DMS153 (cell line): ENCODE data around the gene AGO4.
A peak's percentile ranks its signal among the peaks of the same experiment; 100 is the strongest.
"Not testable (repeated sequence)": the region's sequence is repeated elsewhere in the genome, so short reads cannot be mapped to it uniquely, and the experiment has no call there.

ENCODE experiments used
- DNase-seq: peaks from one replicate; lab custom pipeline; 2025; lab: John Stamatoyannopoulos, UW

The AGO4 gene

DNA sequence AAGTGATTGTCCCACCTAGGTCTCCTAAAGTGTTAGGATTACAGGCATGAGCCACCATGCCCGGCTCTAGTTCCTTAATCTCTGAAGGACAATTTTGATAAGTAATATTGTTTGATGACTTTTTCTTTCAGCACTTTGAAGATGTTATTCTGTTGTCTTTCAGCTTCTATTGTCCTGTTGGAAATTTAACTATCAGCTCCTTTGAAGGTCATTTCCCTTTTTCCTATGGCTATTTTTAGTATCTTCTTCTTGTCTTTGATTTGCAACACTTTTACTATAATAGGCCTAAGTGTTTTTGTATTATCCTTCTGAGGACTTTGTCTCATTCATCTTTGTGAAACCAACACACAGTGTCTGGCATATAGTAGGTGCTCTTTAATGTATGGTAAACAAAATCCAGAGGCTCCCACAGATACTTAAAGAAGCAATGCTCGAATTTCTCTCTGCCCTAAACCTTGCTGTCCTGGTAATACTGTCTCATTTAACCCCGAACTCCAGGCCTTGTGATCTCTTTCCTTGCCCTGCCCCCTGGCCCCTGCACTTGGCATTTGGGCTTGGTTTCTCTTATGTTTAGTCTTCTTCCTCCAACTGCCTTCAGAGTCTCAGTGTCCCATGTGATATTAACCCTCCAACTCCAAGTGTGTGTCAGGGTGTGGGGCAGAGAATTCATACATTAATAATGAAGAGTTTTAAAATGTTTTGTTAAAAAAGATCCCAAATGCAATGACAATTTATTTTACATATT lies 56.2 kb downstream of the AGO4 start:
- DNase-seq, result no peak

DNA sequence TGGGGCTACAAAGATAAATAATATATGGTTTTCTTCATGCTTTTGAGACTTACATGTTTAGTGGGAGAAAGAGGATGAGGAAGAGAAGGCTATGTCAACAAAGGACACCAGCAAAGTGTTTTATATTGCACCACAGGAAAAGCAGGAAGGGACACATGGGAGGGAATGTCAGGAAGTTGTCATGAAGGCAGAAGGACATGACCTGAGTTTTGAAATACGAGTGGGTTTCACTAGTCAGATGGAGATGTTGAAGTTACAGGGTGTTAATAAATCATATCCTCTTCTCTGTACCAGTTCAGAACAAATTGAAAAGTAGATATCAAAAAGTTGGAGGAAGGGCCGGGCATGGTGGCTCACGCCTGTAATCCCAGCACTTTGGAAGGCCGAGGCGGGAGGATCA lies 57.0 kb downstream of the AGO4 start:
- no peak for DNase-seq

DNA sequence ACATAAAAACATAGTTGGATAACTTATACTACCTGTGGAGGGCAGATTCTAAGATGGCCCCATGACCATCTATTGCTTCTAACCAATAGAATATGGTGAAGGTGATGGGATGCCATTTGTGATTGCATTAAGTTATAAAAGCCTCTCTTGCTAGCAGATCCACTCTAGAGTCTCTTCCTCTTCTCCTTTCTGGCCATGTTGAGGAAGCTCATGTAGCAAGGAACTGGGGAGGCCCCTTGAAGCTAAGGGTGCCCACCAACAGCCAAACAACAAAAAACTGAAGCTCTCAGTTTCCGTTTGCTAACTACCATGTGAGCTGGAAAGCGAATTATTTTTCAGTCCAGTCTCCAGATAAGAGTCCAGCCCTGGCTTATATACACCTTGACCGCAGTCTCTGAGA lies 59.2 kb downstream of the AGO4 start:
- DNase-seq, result no peak

DNA sequence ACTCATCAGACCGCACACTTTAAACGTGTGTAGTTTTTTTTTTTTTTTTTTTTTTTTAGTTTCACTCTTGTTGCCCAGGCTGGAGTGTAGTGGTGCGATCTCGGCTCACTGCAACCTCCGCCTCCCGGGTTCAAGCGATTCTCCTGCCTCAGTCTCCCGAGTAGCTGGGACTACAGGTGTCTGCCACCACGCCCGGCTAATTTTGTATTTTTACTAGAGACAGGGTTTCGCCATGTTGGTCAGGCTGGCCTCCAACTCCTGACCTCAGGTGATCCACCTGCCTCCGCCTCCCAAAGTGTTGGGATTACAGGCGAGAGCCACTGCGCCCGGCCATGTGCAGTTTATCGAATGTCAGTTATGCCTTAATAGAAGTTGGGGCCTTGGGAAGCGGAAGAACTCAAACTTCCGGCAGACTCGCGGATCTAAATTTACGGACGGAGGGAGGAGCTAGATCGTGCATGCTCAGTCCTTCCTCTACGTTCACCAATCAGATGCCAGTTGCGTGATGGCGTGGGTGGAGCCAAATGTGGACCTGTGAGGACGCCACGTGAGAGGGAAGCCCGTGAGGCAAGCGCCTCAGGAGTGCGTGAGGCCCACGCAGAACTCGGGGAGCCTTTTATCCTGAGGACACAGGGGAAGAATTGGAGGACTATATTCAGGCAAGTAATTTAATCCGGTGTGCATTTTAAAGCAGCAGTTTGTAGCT lies 61.6 kb downstream of the AGO4 start:
- DNase-seq, result not testable (repeated sequence)

DNA sequence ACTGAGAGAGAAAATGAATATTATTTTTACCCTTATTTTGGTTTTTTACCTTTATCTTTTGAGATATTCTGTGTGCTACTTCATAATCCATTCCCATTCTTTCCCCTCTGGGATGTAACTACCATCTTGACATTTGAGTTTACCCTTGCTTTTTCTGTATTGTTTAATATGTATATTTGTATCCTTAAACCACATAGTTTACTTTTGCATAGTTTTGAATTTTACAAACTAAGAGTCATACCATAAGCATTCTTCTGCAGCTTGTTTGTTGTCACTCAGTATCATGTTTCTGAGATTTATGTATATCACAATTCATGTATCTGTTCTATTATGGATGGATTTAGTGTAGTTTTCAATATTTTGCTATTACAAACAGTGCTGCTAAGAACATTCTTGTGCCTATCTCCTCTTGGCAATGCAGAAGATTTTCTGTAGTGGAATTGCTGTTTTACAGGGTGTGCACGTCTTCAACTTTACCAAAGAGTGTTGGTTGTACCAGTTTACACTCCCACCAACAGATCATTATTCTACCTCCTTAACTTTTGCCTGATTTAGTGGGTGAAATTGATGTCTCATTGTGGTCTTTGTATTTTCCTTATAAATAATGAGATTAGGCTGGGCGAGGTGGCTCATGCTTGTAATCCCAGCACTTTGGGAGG lies 63.0 kb downstream of the AGO4 start:
- no peak for DNase-seq

DNA sequence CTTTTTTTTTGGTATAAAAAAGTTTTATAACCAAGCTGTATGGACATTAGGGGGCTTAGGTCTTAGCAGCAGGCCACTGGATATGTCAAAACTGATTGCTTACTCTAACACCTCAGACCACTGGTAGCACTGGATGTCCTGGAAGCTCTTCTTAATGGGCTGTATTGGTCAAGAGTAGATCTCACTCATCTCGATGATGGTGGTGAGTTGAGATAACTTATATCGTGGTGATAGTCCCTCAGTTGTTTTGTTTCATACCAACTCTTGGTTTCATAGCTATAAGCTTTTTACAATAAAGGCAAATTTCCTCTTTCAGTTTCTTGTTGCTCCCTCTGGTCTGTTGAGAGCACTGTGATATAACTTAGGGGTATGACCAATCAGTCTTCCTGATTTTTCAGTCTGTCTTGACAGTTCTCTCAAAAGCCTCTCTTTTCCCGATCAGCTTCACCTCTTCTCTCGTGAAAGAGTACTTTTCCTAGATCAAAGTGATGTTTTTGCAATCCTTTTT lies 65.5 kb downstream of the AGO4 start:
- DNase-seq, result no peak

DNA sequence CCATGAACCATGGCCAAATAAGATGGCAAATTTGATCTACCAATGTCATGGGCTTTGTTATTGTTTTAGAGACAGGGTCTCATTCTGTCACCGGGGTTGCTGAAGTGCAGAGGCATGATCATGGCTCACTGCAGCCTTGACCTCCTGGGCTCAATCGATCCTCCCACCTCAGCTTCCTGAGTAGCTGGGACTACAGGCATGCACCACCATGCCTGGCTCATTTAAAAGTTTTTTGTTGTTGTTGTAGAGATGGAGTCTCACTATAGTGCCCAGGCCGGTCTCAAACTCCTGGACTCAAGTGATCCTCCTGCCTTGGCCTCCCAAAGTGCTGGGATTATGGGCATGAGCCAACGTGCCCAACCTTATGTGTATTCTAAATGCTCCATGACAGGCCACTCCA lies 66.3 kb downstream of the AGO4 start:
- DNase-seq, result not testable (repeated sequence)

DNA sequence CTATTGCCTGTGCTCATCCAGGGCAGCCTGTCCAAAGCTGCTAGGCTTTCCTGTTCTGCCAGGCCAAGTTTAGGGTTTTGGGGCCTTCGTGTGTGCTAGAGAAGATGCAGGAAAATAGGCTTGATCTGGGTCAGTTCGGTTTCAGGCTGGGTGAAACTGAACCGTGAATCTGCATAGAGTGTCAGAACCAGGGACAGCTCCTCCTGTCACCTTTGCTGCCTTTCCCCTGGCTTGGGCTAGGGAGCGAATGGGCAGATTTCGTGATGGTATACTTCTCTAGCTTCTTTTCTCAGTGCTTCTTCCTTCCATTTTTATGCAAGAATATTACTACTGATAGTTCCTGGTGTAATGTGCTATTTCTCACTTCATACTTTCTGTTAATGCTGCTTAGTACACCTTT lies 69.2 kb downstream of the AGO4 start:
- DNase-seq, result no peak

DNA sequence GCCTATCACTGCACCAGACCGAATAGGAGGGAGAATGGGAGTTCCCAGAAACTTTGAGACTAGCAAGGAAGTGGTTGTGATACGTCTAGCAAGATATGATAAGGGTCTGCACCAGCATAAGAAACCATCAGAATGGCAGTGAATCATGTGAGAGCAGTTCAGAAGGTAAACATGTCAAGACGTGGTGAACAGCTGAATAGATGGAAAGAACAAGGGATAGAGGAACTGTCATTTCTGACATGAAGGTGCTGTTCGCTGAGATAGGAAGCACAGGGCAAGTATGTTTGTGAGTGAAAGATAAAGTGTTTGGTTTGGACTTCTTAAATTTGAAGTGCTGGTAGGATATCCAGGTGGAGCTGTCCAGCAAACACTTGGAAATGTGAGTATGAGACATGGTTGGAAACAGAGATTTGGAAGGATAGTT lies 74.0 kb downstream of the AGO4 start:
- DNase-seq, result no peak

DNA sequence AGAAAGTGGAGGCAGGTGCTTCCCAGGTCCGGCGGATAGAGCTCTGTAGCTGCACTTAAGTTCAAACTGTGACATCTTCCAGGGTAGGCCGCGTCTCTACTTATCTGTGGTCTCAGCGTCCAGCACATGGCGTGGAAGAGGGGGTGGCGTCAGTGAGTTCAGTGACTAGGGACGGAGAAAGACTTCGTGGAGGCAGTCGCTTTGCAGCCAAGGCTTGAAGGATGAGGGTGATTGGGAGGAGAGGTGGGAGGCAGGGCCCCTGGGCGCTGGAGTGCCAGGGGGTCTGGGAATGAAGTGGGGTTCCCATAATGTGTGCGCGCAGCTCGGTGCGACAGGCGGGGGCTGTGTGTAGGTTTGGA lies 74.7 kb downstream of the AGO4 start:
- no peak for DNase-seq

DNA sequence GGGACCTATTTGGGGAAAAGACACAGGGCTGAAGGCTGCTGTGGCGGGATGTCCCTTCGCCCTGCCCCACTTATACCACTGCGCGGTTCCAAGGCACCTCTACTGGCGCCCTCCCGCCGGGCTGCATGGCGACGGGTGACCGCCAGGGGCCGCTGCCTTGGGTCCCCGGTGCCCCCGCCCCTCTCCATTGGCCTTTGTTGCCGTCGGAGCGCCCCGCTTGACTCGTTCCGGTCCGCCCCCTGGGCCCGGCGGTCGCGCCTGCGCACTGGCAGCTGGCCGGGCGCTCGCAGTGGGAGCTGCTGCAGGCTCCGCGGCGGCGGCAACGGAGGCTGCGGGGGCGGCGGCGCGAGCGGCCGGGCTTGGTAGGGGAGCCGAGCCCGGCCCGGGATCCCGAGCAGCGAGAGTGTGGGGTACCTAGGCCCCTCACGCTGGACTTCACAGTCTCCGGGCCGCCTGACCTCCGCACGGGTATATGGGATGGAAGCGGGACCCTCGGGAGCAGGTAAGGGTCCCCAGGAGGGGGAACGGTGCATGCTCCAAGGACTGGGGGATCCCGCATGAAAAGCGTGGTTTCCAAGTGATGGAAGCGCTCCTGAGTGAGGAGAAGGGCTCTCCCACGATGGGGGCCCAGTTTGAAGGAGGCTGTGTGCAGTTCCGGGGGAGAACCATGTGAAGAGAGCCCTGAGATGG lies 75.3 kb downstream of the AGO4 start, which contains the start of gene AGO1:
AGO1 (plus strand) TSS at position 265 of the 690 bp plus-strand sequence; CDS start at position 478, 213 bp downstream.
- DNase-seq, result peak; percentile 96

DNA sequence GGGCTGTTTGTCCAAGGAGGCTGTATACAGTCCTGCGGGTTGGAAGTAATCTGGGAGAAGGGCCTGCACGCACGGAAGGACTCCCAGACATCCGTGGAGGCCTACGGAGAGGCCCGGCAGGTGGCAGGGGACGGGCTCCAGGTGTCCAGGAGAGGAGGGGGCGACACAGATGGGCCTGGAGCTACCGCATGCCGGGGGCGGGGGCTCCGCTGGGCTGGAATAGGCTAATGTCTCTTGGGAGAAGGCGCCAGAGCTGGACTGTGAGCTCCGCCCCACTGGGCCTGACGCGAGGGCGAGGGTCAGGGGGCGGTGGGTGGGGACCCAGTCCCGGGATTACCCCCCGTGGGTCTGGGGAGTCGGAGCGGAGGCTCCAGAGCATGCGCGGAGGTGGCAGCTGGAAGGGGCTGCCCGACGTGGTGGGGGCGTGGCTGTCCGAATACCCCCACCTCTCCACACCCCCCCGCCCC lies 75.9 kb downstream of the AGO4 start:
- DNase-seq, result peak; percentile 39

DNA sequence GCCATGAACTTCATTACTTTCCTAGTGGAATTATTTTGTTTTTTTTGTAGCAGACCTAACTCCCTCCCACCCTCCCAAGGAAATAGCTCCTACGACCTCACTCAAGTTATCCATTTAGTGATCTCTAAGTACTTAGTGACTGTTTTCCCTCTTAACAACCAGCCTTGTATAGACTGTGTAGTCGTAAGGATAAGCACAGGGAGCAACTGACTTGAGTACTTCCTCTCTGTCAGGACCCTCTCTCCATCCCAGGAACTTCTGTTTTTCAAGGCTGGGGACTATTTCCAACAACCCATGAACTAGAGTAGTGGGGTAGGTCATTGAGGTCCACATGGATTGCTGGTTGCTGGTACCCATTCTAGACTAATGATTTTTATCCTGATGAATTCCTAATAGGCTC lies 77.1 kb downstream of the AGO4 start:
- DNase-seq, result no peak

DNA sequence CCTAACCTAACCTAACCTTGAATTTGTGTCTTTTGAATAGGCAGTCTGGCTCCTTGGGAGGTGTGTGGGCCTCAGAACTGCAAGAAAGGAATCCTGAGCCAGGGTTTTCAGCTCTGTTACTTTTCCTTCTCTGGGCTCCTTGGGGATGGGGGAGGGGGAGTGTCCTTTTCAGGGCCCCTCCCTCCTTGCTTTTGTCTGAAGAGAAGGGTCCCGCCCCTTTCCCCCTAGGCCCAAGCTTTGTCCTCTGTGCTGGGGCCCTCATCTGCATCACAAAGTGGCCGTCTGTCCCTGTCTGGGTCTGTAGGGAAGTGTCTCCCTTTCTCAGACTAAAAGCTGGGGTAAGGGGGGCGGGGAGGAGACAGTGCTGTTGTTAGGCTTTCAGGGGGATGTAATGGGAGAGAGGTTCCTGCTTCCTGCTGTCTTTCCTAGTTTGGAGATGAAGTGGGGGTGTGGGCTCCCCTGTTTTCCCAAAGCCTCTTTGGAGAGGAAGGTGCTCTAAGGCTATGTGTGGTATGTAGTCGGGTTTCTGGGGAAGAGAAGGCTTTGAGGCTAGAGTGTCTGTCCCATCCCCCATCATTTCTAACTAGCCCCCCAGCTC lies 78.2 kb downstream of the AGO4 start:
- DNase-seq, result peak; percentile 16

DNA sequence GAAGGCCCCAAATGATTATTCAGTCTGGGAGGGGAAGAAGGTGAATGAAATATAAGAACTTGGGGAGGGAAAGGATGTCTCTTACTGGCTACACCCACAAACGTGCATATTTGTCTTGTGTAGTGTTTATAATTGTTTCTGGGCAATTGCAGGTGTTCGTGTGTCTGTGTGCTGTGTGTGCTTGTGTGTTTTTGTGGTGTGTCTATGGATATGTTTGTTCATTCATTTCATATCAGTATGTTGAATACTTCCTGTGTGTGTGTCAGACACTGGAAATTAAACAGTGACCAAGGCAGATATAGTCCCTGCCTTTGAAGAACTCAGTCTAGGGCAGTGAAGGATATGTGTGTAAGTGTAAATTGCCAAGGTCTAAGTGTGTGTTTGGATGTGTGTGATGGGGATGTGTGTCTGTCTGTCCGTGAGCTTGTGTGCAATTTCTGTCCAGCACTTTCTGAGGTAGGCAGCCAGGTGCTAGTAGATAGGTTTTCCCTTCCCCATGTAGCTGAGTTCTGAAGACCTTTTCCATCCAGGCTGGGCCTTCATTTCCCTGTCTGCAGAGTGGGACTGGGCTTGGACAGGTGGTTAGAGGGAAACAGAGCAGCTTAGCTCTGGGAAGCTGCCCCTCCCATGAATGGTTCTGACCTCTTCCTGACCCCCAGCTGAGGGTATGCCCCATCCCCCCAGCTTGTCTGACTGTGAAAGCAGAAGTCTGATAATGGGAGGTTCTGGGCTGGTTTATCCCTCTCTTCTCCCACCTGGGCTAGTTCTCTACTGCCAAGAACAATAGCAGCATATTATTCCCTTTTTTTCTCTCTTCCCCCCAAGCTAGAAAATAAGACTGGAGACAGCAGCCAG lies 79.0 kb downstream of the AGO4 start:
- DNase-seq, result peak; percentile 15

DNA sequence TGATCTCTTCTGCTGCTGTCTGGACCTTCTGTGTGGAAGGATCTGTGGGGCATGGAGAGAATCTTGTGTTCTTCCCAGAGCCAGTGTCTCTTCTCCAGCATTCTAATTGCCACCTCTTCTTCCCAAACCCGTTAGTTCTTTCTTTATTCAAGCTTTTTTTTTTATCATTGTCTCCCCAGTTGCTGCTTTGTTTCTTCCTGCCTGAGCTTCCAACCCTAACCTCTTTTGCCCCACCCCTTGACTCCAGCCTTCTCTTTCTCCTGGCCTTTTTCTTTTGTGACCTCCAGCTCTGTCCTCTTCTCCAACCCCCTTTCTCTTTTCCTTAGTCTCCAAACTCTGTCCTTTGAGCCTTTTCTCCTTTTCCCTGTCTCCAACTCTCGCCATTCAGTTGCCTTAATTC lies 79.7 kb downstream of the AGO4 start:
- no peak for DNase-seq

DNA sequence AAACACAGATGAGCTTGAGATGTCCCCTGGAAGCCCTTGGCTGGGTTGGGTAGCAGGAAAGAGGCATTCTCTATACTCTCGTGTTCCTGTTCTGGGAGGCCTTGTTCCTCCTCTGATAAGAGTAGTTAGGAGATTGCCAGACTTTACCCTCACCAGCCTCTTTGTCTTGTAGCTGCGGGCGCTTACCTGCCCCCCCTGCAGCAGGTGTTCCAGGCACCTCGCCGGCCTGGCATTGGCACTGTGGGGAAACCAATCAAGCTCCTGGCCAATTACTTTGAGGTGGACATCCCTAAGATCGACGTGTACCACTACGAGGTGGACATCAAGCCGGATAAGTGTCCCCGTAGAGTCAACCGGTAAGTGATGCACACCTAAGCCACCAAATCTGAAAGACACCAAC lies 80.4 kb downstream of the AGO4 start:
- DNase-seq, result no peak

DNA sequence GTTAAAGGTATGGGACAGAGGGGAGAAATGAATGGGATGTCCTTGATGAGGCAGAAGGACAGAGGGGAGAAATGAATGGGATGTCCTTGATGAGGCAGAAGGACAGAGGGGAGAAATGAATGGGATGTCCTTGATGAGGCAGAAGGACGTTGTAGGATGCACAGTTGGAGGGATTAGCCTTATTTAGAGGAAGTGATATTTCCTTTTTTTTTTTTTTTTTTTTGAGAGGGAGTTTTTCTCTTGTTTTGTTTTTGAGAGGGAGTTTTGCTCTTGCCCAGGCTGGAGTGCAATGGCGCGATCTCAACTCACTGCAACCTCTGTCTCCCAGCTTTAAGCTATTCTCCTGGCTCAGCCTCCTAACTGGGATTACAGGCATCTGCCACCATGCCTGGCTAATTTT lies 81.2 kb downstream of the AGO4 start:
- not testable (repeated sequence) for DNase-seq

DNA sequence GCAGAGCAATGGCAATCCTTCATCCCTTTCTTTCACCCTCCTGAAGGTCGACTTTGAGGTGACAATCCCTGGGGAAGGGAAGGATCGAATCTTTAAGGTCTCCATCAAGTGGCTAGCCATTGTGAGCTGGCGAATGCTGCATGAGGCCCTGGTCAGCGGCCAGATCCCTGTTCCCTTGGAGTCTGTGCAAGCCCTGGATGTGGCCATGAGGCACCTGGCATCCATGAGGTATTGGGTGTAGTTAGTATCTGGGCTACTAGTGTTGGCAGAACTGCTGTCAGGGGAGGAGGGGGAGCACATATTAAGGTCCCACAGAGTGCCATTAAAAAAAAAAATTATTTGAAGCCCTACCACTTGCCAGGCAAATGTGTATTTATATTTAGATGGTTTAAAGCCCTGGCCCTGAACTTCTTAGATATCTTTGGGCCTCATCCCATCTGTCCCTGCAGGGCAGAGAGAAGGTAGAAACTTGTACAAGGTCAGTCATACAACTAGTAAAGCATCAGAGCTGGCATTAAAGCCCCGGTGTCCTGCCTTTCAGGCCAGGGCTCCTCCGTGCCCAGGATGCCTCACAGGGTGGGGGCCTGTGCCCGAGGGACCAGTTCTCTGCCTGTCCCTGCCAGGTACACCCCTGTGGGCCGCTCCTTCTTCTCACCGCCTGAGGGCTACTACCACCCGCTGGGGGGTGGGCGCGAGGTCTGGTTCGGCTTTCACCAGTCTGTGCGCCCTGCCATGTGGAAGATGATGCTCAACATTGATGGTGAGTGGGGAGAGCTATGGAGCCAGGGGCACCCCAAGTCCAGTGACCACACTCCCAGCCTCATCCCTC lies 85.4 kb downstream of the AGO4 start:
- DNase-seq, result no peak

DNA sequence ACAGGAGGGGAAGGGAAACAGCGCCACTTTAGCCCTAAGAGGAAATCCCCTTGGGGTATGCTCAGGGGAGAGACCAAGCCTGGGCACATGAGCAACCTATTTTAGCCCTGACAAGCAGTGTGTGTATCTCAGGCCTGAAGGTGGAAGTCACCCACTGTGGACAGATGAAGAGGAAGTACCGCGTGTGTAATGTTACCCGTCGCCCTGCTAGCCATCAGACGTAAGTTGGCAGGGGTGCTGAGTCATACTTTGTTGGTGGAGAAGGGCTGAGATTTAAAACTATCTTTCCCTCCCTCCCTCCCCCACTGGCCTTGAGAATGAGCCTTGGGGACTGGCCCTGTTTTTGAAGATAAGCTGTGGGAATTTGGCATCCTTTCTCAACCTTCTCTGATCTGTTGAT lies 86.4 kb downstream of the AGO4 start:
- no peak for DNase-seq
